ENCODE results near the gene USP1.

DNA sequence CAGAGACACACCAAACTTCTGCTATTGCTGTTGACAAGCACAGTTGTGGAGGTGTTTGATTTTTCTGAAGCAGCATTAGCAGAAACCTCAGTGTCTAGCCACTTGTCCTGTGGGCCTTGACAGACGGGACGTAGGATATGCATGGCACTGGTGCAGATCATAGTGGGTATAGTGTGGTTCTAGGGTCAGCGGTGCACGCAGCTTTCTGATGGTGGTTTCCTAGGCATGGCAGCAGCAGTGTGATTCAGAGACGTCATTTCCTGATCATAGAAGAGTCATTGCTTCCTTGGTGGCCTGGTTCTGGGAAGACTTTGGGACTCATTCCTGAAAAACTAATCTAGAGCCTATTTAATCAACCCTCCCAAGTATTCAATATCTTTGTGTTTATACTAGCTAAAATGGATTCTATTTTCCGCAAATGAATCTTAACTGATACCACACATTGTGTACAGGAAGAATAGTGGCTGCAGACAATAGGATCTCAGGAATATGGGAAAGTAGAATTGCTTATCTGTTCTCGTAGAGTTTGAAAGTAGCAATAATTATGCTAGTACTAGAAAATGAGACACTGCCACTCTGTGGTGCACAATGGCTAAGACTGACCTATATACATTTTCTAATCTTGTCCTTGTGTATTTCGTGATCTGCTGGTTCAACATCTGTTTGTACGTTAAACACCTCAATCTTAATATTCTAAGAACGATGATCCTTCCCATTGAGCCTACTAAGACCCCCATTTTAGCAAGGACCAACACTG is 2.8 kb upstream of the USP1 start:
- TF ChIP-seq, protein P1, sequence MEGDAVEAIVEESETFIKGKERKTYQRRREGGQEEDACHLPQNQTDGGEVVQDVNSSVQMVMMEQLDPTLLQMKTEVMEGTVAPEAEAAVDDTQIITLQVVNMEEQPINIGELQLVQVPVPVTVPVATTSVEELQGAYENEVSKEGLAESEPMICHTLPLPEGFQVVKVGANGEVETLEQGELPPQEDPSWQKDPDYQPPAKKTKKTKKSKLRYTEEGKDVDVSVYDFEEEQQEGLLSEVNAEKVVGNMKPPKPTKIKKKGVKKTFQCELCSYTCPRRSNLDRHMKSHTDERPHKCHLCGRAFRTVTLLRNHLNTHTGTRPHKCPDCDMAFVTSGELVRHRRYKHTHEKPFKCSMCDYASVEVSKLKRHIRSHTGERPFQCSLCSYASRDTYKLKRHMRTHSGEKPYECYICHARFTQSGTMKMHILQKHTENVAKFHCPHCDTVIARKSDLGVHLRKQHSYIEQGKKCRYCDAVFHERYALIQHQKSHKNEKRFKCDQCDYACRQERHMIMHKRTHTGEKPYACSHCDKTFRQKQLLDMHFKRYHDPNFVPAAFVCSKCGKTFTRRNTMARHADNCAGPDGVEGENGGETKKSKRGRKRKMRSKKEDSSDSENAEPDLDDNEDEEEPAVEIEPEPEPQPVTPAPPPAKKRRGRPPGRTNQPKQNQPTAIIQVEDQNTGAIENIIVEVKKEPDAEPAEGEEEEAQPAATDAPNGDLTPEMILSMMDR (IDR thresholded peaks at IDR 0.05; ENCODE audit: low read length): no peak
- TF ChIP-seq EZH2phosphoT487 (IDR thresholded peaks at IDR 0.05; ENCODE audit: low read length) (no peak), EZH2 (optimal IDR thresholded peaks at IDR 0.05; ENCODE audit: low read depth, low read length) (no peak)
